H4 (cell line): ENCODE data around the gene KRTAP4-5. TPM values are rescaled to one million over a fixed set of nuclear protein-coding genes. Genes with fewer than 3 reads are reported as not detected.
"Not testable (repeated sequence)": the region's sequence is repeated elsewhere in the genome, so short reads cannot be mapped to it uniquely, and the experiment has no call there.

Experiments
- DNase-seq: peaks from one replicate; pipeline ENCODE4 v3.0.0-alpha.2; 2015; ENCODE audit warnings: low spot score
- total RNA-seq: library from RNA; depleted of rRNA; stranded (reverse); fragments of >200 nt; shearing (Covaris generic); gene quantifications from 2 replicates; pipeline ENCODE4 v1.2.3, GENCODE V29; 2014; rRNA removed

Gene KRTAP4-5
- total RNA-seq, 1 experiment from 2014 or later, result not detected

- not testable (repeated sequence) for DNase-seq
Observed at GRCh38 chr17:41108728-41109386, 40.8 kb downstream of the KRTAP4-5 start.

- no peak for DNase-seq
Observed at GRCh38 chr17:41107941-41108450, 41.6 kb downstream of the KRTAP4-5 start.

GRCh38 chr17:41105347-41105746, 44.3 kb downstream of the KRTAP4-5 start, which contains the start of gene KRTAP4-9:
Gene KRTAP4-9 (plus strand): TSS chr17:41105389. CDS start chr17:41105389, 0 bp downstream.
- DNase-seq, result not testable (repeated sequence)

- DNase-seq, result not testable (repeated sequence)
Observed at GRCh38 chr17:41104386-41105038, 45.1 kb downstream of the KRTAP4-5 start.

GRCh38 chr17:41103896-41104295, 45.7 kb downstream of the KRTAP4-5 start:
- no peak for DNase-seq

- no peak for DNase-seq
Observed at GRCh38 chr17:41101586-41102259, 47.9 kb downstream of the KRTAP4-5 start, which contains the start of gene KRTAP4-16. Gene KRTAP4-16 (minus strand): TSS chr17:41102209. CDS start chr17:41102209, 0 bp downstream.

GRCh38 chr17:41099682-41100480, 49.7 kb downstream of the KRTAP4-5 start:
- DNase-seq, result not testable (repeated sequence)

Other genes with a start within 250 kb of the KRTAP4-5 start
- gene KRT23, start 212.2 kb downstream of the KRTAP4-5 start, total RNA-seq, result not detected in 2 replicates
- 0.18 TPM in 1 of 2 replicates, not detected in the other for gene KRT39, start 182.9 kb downstream of the KRTAP4-5 start, total RNA-seq
- gene KRT40, start 165.5 kb downstream of the KRTAP4-5 start, total RNA-seq, result not detected in 2 replicates
- gene KRTAP3-3, start 155.7 kb downstream of the KRTAP4-5 start, total RNA-seq, result not detected in 2 replicates
- gene KRTAP3-2, start 149.9 kb downstream of the KRTAP4-5 start, total RNA-seq, result not detected in 2 replicates
- not detected in 2 replicates for gene KRTAP3-1, start 140.7 kb downstream of the KRTAP4-5 start, total RNA-seq
- 0.27 TPM in 1 of 2 replicates, not detected in the other for gene KRTAP1-5, start 122.6 kb downstream of the KRTAP4-5 start, total RNA-seq
- not detected in 2 replicates for gene KRTAP1-4, start 119.6 kb downstream of the KRTAP4-5 start, total RNA-seq
- not detected in 2 replicates for gene KRTAP1-3, start 115.0 kb downstream of the KRTAP4-5 start, total RNA-seq
- not detected in 2 replicates for gene KRTAP1-1, start 108.4 kb downstream of the KRTAP4-5 start, total RNA-seq
- not detected in 2 replicates for gene KRTAP2-1, start 102.5 kb downstream of the KRTAP4-5 start, total RNA-seq
- not detected in 2 replicates for gene KRTAP2-2, start 94.6 kb downstream of the KRTAP4-5 start, total RNA-seq
- gene KRTAP2-3, start 89.7 kb downstream of the KRTAP4-5 start, total RNA-seq, result 0.21 TPM in 1 of 2 replicates, not detected in the other
- not detected in 2 replicates for gene KRTAP2-4, start 83.9 kb downstream of the KRTAP4-5 start, total RNA-seq
- gene KRTAP4-7, start 65.7 kb downstream of the KRTAP4-5 start, total RNA-seq, result not detected in 2 replicates
- not detected in 2 replicates for gene KRTAP4-8, start 51.7 kb downstream of the KRTAP4-5 start, total RNA-seq
- not detected in 2 replicates for gene KRTAP4-16, start 47.6 kb downstream of the KRTAP4-5 start, total RNA-seq
- not detected in 2 replicates for gene KRTAP4-9, start 44.4 kb downstream of the KRTAP4-5 start, total RNA-seq
- not detected in 2 replicates for gene KRTAP4-11, start 31.5 kb downstream of the KRTAP4-5 start, total RNA-seq
- gene KRTAP4-12, start 25.6 kb downstream of the KRTAP4-5 start, total RNA-seq, result not detected in 2 replicates
- not detected in 2 replicates for gene KRTAP4-6, start 9.3 kb downstream of the KRTAP4-5 start, total RNA-seq
- gene KRTAP4-4, start 10.9 kb upstream of the KRTAP4-5 start, total RNA-seq, result not detected in 2 replicates
- gene KRTAP4-3, start 18.4 kb upstream of the KRTAP4-5 start, total RNA-seq, result not detected in 2 replicates
- gene KRTAP4-2, start 28.4 kb upstream of the KRTAP4-5 start, total RNA-seq, result not detected in 2 replicates
- gene KRTAP4-1, start 35.1 kb upstream of the KRTAP4-5 start, total RNA-seq, result not detected in 2 replicates
- not detected in 2 replicates for gene KRTAP9-1, start 40.1 kb upstream of the KRTAP4-5 start, total RNA-seq
- gene KRTAP9-2, start 76.8 kb upstream of the KRTAP4-5 start, total RNA-seq, result not detected in 2 replicates
- gene KRTAP9-3, start 82.6 kb upstream of the KRTAP4-5 start, total RNA-seq, result not detected in 2 replicates
- not detected in 2 replicates for gene KRTAP9-8, start 88.2 kb upstream of the KRTAP4-5 start, total RNA-seq
- gene KRTAP9-4, start 99.9 kb upstream of the KRTAP4-5 start, total RNA-seq, result not detected in 2 replicates
- not detected in 2 replicates for gene KRTAP9-9, start 105.6 kb upstream of the KRTAP4-5 start, total RNA-seq
- not detected in 2 replicates for gene KRTAP9-6, start 115.6 kb upstream of the KRTAP4-5 start, total RNA-seq
- gene KRTAP9-7, start 125.9 kb upstream of the KRTAP4-5 start, total RNA-seq, result not detected in 2 replicates
- gene KRTAP29-1, start 153.0 kb upstream of the KRTAP4-5 start, total RNA-seq, result not detected in 2 replicates
- not detected in 2 replicates for gene KRTAP16-1, start 159.5 kb upstream of the KRTAP4-5 start, total RNA-seq
- gene KRTAP17-1, start 165.9 kb upstream of the KRTAP4-5 start, total RNA-seq, result not detected in 2 replicates
- gene KRT33A, start 201.0 kb upstream of the KRTAP4-5 start, total RNA-seq, result not detected in 2 replicates
- gene KRT33B, start 220.0 kb upstream of the KRTAP4-5 start, total RNA-seq, result not detected in 2 replicates
- 0.12 and 0.21 TPM in 2 replicates for gene KRT34, start 232.5 kb upstream of the KRTAP4-5 start, total RNA-seq
- not detected in 2 replicates for gene KRT31, start 247.8 kb upstream of the KRTAP4-5 start, total RNA-seq